Astrocyte of the cerebellum (primary cell): ENCODE data around the gene STRA6.

Source experiments
- DNase-seq: peaks from one replicate; pipeline ENCODE4 v3.0.0-alpha.2; 2011; ENCODE audit warnings: low read depth
- H3K4me3 ChIP-seq: 2 replicates; pipeline ENCODE4 v1.5.1; 2011; ENCODE audit warnings: mild to moderate bottlenecking, low read depth, low read length, moderate library complexity
- CTCF ChIP-seq: IDR thresholded peaks from 2 replicates; pipeline ENCODE4 v1.5.1; 2012; ENCODE audit warnings: low read length, low read depth, moderate library complexity, mild to moderate bottlenecking; ENCODE audit errors: missing control alignments
- in situ Hi-C: cut with HindIII; loops from 2 replicates; pipeline ENCODE4 v1.10.0; 2017; ENCODE audit warnings: low sequenced_read_pairs

STRA6 gene

GRCh38 chr15:74202452-74203401 lies at the start of gene STRA6:
Gene STRA6, minus strand, starts transcription at chr15:74202787. Its CDS starts 520 bp downstream, at chr15:74202267.
- in situ Hi-C loops: no loop called here
- no peak for DNase-seq
- no peak for TF ChIP-seq CTCF
- peak within 1 kb of the TSS; percentile 1 for H3K4me3 ChIP-seq

GRCh38 chr15:74252291-74252690 lies 49.7 kb upstream of the STRA6 start:
- TF ChIP-seq CTCF: no peak
- in situ Hi-C loops: no loop called here
- H3K4me3 ChIP-seq: no peak overlapping the region
- DNase-seq: no peak

GRCh38 chr15:74251131-74251811 lies 48.7 kb upstream of the STRA6 start:
- no peak for DNase-seq
- no peak for TF ChIP-seq CTCF
- in situ Hi-C loops: no loop called here
- H3K4me3 ChIP-seq: no peak overlapping the region

- no peak overlapping the region for H3K4me3 ChIP-seq
- in situ Hi-C loops: no loop called here
- TF ChIP-seq CTCF: no peak
- DNase-seq: no peak
Observed at GRCh38 chr15:74250266-74250665, 47.7 kb upstream of the STRA6 start.

GRCh38 chr15:74245342-74245931 lies 42.9 kb upstream of the STRA6 start:
- DNase-seq: no peak
- no peak for TF ChIP-seq CTCF
- no peak overlapping the region for H3K4me3 ChIP-seq
- in situ Hi-C loops: no loop called here

- TF ChIP-seq CTCF: no peak
- no peak overlapping the region for H3K4me3 ChIP-seq
- in situ Hi-C loops: no loop called here
- no peak for DNase-seq
Observed at GRCh38 chr15:74244822-74245341, 42.3 kb upstream of the STRA6 start.
